Left hindlimb (tissue), 1 donor: ENCODE data around the gene SIVA1.
A peak's percentile ranks its signal among the peaks of the same experiment; 100 is the strongest.

Experiments
- DNase-seq: peaks from one replicate; pipeline ENCODE4 v3.0.0-alpha.2; 2018

The SIVA1 gene

DNA sequence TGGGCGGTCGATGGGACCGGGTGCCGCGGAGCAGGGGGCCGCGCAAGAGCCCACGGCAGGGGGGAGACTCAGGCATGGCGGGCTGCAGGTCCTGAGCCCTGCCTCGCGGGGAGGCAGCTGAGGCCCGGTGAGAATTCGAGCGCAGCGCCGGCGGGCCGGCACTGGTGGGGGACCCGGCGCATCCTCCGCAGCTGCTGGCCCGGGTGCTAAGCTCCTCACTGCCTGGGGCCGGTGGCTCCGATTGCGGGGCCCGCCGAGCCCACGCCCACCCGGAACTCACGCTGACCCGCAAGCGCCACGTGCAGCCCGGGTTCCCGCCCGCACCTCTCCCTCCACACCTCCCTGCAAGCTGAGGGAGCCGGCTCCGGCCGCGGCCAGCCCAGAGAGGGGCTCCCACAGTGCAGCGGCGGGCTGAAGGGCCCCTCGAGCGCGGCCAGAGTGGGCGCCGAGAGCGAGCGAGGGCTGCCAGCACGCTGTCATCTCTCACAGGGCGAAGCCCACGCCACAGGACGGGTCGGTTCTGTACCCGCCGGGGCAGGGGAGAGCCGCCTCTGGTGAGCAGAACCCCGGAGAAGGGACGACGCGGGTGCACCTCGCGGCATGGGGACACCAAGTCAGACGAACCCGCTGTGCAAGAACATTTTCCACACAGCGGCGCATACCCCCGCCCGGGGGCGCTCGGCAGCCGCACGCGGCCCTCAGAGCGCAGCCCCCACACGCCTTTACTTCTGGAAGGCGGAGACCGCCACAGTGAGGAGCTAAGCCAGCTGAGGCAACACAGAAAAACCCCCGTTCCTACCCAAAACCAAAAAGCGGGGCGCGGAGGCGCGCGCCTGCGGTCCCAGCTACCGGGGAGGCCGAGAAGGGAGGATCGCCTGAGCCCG lies 1.2 kb upstream of the SIVA1 start:
- no peak for DNase-seq

DNA sequence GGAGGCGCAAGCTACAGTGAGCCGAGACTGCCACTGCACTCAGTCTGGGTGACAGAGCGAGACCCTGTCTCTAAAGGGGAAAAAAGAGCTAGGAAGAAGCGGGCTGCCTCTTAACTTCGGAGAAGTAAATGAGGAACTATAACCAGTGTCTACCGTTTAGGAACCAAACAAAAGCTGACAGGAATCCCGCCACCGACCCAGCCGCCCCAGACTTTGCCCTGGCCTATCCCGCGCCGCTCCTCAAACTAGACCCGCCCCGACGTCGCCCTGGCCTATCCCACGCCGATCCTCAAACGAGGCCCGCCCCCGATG lies 568 bp upstream of the SIVA1 start:
- no peak for DNase-seq

DNA sequence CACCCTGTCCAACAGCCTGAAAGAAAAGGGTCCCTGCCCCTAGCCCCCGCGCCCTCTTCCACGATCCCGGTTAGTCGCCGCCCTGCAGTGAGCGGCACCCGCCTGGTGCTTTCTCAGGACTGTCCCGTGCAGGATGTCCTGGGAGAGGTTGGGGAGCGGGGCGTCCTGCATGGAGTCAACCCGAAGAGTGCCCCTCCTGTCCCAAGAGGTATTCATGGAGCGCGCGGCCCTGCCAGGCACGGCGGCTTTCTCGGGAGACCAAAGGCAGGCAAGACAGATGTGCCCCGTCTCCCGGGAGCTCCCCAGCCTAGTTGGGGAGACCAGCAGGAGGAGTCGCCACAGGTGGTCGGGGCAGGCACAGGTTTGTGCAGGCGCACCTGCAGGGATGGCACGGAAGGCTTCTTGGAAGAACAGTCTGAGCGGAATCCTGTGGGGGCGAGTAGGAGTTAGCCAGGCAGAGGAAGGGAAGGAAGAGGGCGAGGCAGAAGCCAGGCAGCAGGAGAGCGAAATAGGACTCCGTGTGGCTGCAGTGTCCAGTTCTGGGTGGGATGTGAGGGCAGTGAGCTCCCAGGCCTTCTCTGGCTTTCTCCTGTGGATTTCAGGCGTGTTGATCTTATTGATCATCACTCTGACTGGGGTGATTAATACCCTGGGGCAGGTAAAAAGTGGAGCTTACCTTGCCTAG lies 723 bp downstream of the SIVA1 start:
- no peak for DNase-seq

DNA sequence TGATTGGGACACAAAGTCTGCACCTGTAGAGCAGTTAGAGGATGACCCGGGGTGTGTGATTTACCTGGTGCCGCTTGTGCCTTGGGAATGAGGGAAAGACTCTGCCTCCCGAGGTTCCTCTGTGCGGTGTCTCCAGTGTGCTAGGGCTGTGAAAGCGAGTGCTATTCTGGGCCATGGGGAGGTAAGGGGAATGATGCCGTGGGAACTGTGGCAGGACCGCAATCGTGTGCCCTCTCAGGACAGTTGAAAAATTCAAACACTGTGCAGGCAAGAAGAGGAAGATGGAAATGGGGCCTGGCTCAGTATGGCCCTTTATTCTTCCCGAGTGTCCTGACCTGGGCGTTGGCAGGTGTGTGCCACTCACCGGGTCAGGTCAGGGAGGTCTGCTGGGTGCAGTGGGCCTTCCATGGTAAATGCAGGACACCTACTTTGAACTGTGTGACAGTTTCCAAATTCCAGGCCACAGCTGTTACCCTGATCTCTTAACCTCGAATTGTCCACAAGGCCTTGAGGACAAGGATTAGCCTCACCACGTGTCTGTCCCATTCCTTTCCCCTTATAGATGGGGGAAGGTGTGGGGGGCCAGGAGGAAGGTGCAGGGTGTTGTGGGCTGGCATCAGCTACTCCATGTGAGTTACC lies 1.4 kb downstream of the SIVA1 start:
- DNase-seq = no peak

DNA sequence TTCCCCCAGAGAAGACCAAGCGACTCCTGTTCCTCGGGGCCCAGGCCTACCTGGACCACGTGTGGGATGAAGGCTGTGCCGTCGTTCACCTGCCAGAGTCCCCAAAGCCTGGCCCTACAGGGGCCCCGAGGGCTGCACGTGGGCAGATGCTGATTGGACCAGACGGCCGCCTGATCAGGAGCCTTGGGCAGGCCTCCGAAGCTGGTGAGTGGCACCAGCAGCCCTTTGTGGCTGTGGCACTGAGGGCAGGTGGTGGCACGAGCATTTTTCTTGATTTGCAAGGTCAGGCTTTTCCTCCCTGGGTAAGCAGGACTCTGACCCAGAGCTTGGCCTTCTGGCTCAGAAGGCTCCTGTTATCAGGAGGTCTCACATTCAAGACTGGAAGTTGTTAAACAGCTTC lies 2.7 kb downstream of the SIVA1 start:
- no peak for DNase-seq

DNA sequence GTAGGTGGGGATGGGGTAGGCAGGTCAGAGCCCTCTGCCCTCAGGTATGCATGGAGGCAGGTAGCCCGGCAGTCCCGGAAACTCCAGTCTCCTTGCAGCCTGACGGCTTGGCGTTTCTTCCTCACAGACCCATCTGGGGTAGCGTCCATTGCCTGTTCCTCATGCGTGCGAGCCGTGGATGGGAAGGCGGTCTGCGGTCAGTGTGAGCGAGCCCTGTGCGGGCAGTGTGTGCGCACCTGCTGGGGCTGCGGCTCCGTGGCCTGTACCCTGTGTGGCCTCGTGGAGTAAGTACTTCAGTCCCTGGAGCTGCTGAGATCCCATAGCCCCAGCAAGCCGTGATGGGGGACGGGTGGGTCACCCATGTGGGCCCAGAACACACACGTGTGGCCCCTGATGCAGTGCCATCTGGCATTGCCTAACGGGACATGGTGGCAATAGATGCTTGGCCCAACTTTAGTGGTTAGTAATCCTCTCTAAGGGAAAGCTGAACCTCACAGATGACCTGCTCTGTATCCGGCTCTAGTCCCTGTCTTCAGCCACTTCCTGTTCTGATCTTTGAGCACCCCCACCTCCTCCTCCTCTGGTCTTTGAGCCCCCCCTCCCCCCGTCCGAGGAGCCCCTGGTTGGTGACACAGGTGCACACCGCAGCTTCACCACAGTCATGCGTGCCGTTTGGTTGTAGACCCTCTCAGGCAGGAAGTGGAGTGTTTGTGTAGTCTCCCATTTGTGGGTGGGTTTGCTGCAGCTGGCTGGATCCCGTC lies 3.7 kb downstream of the SIVA1 start:
- no peak for DNase-seq

DNA sequence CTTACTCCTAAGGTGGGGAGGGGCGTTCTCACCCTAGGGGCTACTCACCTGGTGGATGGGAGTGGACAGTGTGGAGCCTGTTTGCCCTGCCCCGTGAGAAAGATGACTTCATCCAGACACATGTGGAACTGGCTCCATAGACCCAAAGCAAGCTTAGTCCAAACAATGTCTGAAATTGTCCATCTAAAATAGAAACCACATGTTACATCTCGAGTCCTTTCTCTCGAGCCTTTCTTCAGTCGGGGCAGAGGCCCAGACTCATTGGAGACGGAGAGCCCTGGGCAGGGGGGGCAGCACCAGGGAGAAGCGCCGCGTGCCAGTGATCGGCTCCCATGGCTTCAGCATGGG lies 4.3 kb downstream of the SIVA1 start:
- DNase-seq = no peak

DNA sequence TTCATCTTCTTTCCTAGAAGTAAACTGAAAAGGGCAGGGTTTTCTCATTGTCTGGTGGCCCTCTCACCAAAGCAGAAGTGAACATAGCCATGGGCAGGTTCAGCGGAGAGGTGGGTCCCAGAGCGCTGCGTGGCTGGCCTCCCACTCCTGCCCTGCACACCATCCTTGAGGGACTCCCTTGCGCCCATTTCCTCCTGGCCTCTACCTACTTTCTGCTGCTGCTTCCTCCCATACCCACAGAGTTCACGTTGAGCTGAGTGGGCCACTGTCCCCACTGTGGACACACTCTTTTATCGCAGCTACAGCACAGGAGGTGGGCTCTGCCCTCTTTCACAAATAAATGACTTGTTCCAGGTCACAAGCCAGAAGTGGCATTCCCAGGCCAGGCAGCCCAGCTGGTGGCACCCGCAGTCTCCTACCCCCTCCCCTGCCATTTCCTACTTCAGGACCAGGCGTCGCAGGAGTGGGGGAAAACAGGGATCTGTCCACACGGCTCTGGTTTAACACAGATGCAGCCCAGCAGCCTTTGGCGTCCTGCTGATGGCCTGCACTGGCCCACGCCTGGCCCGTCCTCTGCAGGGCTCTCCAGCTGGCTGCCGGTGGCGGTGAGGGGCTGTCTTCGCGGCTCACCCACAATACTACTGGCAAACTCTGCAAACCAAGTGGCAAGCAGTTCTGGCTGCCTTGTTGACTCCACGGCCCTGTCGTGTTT lies 4.9 kb downstream of the SIVA1 start:
- DNase-seq = no peak

DNA sequence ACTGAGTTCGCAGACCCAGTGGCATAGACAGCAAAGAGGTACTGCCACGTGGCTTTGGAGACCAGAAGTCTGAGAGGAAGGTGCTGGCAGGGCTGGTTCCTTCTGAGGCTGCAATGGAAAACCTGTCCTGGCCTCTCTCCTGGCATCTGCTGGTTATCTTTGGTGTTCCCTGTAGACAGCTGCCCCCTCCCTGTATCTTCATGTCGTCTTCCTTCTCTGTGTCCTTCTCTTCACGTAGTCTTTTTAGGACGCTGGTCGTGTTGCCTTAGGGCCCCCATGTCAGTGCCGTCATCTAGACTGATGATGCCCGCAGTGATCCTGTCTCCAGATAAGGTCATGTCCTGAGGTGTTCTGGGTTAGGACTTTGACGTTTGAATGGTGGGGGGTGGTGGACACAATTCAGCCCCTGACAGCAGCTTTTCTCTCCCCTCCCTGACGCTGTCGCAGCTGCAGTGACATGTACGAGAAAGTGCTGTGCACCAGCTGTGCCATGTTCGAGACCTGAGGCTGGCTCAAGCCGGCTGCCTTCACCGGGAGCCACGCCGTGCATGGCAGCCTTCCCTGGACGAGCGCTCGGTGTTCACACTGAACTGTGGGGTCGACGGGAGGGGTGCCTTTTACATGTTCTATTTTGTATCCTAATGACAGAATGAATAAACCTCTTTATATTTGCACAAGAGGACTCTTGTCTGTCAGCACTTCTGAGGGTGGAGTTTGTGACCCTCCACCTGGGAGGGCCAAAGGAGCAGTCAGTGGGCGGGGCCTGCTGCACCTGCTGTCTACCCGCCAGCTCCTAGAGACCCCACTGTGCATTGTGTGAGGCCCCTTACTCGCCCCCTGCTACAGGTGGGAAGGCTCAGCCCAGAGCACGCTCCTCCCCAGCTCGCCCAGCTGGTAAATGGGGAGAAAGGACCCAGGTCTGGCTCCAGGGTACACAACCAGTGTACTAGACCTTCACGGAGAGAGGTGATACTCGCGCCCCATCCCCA lies 6.3 kb downstream of the SIVA1 start:
- no peak for DNase-seq

DNA sequence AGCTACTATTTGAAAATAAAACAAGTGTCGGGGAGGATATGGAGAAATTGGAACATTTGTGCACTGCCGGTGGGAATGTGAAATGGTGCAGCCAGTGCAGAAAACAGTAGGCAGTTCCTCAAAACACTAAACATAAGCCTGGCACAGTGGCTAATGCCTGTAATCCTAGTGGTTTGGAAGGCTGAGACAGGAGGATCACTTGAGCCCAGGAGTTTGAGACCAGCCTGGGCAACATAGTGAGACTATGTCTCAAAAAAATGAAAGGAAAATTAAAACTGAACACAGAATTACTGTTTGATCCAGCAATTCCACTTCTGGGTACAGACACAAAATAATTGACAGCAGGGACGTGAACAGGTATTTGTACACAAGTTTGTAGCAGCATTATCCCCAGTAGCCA lies 12.6 kb downstream of the SIVA1 start:
- DNase-seq = no peak

DNA sequence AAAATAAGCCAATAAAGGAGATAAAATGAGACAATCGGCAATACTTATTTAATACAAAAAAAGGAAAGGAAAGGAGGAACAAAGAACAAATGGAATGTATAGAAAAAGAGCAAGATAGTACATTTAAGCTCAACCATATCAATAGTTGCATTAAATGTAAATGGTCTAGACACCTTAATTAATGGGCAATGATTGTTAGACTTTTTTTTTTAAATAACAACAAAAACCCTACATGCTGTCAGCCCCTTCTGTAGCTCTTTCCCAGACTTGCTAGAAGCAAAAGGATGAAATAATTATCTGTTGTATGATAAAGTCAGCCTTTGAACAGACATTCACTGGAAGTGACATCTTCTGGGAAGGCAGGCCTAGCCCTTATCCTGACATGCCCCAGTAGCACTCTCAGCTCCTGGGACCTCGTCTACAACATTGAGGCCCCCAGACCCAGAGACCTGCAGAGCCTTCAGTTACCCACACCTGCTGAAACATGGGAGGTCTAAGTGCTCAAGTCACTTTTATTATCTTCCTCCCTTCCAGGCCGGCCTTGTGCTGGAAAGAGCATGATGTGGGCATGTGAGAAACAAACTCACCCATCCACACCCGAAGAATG lies 13.4 kb downstream of the SIVA1 start:
- no peak for DNase-seq

DNA sequence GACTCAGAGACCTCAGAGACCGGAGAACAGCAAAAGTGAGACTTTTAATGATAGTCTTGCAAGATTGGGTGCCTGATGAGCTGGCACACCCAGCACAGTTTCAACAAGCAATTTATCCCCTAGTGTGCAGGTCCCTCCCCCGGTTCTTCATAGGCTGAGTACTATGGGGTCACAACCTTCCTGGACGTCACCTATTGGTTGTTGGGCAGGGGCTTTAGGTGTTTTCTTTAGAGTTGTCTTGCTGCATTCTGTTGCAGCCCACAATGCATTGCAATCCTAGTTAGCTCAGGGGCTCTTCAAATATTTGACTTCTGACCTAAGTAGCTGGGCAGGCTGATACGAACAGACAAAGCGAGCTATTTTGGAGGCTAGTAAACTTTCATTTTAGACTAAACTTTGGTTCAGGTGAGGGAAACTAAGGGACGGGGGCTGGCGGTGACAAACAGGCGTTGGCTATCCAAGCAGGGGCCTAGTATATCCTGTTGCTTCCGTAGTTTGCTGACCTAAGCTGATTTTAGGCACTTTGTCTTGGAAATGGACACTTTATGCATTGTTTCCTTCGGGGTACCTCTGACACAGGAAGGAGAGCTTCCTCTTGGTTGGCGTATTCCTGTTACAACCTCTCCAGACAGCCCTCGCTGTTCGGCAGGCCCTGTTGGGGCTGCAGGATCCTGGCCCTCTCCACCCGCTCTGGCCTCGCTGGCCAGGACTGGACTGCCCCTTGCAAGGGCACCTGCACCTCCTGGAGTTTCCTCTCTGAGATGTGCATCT lies 14.1 kb downstream of the SIVA1 start:
- DNase-seq = no peak

DNA sequence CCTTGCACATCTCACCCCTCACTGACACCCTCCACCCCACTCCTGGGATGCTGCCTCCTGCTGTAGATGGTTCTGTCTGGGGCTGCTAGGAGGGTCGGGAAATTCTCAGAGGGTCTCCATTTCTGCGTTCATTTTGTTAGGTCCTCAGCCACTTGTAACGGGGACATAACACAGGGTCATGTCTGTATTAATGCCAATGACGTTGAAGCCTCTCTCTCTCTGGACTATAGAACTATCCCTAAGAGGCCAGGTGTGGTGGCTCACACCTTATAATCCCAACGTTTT lies 14.6 kb downstream of the SIVA1 start:
- DNase-seq = no peak

DNA sequence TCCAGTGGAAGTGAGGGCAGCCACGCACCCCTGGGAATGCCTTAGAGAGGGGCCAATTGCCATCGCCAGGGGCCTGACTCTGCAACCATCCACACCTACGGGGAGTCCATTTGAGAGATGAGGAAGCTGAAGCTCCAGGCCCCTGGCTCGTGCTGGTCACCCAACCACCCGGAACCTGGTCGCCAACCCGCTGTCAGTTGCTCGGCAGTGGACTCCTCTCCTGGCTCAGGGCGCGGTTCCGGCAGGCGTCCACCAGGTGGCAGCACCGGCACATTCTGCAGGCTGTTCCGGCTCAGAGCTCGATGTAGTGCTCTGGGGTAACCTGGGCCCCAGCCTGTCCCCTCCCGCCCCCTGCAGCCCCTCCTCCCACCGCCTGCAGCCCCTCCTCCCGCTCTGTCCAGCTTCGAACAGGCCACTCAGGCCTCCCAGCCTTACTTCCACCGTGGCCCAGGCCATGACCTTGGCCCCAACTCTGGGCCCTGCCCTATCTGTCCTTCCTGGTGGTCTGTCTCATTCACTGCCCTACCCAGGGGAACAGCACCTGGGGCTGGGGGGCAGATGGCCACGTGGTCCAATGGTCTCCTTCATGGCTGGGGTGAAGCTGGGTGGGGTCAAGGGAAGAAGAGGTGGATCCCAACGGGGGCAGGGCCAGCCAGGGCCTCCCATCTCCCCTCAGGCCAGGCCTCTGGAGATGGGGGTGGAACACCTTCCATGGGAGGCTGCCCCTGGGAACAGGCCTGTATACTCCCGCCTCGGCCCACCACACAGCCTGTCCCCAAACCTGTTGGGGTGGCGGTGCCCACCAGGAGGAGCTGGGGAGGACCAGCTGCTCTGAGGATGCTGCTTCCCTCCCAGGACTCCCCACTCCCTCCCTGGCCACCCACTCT lies 15.7 kb downstream of the SIVA1 start:
- DNase-seq = peak; percentile 92

DNA sequence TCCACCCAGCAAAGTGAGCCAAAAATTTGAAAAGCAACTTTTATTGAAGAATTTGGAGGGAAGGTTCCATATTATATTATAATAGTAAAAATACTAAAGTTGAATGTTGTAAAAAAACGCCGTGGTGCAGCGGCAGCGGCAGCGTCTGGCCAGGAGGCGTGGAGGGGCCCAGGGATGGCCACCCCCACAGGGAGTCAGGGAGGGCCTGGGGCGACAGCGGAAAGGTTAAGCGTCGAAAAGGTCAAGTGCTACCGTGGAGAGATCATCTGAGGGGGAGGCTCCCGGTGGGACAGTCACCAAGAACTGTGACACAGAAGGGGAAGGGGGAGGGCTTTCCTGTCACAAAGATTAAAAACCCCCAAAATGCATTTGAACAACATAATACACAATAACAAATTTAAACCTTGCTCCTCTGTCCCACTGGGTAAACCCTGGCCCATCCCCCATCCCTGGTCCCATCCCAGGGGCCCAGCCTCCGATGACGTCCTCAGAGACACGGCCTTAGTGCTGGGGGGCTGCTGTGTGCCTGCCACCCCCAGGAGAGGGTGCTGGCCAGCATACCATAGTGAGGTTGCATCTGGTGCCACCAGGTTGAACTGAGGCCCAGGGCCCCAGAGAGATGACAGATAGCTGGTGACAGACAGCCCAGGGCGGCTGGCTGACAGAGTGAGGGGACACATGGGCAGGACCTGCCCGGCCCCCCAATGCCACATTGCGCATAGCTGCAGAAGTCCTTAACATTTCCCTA lies 16.6 kb downstream of the SIVA1 start:
- no peak for DNase-seq

DNA sequence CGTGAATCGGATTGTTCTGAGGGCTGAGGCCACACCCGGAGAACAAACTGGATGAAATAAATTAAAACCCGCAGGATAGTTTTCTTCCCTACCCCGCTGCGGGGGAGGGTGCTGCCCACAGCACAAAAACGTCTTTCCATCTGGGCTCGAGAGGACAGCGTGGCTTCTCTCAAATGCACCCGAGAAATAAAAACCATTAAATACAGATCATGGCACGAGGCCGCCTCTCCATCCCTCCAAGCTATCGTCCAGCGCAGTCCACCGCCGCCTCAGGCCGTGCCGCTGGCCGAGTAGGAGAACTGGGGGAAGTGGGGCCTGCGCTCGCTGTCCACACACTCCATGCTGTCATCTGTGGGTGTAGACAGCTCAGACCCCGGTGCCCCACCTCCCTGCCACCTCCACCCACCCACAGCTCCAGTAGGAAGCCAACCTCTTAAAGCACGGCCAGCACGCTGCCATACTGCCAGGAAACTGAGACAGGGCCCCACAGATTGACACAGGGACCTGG lies 17.2 kb downstream of the SIVA1 start:
- DNase-seq = no peak

DNA sequence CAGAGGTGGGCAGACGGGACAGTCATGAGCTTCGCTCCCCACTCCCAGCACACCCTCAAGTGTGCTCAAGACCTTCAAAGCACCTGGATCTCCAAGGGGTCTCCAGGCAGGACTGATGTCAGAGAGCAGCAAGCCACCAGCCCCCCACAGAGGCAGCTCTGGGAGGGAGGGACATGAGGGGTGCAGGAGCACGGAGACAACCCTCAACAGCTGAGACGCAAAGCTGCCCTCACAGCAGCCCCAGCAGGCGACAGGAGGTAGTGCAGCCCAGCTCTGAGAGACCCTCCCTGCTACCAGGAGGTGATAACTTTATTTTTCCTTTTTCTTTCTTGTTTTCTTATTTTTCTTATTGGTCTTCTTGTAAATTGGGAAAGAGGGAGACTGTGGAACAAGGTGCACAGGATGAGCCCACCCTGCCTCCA lies 17.9 kb downstream of the SIVA1 start:
- DNase-seq = no peak

DNA sequence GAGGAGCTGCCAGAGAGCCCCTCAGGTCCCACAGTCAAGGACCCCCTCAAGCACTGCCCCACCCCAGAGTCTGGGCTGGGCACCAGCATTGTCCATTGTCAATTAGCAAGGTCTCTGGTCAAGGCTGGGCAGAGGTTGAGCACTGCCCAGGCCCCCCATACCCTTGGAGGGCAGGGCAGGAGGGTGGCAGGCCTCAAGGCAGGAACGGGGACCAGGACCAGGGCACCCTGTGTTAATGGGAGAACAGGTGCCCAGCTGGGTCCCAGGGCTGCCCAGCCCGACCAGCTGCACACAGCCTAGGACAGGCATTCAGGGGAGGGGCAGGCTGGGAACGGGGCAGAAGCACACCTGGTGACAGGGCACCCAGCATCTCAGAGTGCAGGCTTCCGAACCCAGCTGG lies 18.4 kb downstream of the SIVA1 start:
- DNase-seq = no peak
